Measurements from ENCODE around the gene LGR6.

LGR6 gene

DNA sequence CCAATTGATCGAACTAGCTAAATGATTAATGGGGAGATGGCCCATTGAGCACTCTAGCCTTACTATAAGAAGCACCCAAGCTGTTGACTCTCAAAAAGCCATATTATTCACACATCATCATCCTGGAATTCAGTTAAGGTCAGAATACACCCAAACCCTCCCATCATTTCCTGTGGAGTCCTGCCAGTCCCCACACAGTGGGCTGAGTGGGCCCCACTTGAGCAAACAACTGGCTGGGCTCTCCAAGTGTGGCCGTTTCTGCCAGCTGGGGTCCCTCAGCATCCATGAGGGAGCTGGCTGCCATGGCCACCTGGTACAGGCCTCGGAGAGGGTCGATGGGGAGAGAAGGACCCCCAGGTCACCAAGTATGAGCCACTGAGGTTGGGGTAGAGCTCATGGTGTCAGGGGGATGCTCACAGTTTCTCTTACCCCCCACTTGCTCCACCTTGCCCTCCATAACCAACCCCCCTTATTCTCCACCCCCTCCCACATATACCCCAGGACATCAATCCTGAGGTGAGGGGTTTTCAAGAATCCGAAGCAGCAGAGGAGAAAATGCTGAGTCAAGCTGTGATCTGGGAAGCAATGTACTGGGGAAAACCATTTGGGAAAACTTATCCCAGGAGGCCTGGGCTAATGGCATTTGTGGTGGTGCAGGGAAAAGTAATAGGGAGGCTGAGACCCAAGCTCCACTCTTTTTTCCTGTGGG is 87.9 kb downstream of the LGR6 start:
- H4K20me1 ChIP-seq (ENCODE audit: insufficient read depth, low read length), result no peaks in the 10 kb centered on the region
- H3K79me2 ChIP-seq (ENCODE audit: low read length), result no peaks in the 10 kb centered on the region
- no peak overlapping the region for H3K4me3 ChIP-seq (ENCODE audit: low read length)
- no peaks in the 10 kb centered on the region for H3K36me3 ChIP-seq (replicated peaks; ENCODE audit: insufficient read depth, low read length)
- H3F3A ChIP-seq (ENCODE audit: insufficient read depth, low read length), result peaks cover 11% of the 10 kb centered on the region; the same call in 1 of the 2 replicates
- H3K9me2 ChIP-seq (replicated peaks; ENCODE audit: insufficient read depth, low read length), result no peaks in the 10 kb centered on the region
- H3K27me3 ChIP-seq (replicated peaks; ENCODE audit: insufficient read depth, low read length), result peaks cover 24% of the 10 kb centered on the region
- no peak overlapping the region for H3K9ac ChIP-seq (ENCODE audit: low read length)
- H2AFZ ChIP-seq (ENCODE audit: low read length), result no peak overlapping the region
- TF ChIP-seq EZH2 (optimal IDR thresholded peaks at IDR 0.05; ENCODE audit: low read depth, low read length) (no peak), EZH2phosphoT487 (IDR thresholded peaks at IDR 0.05; ENCODE audit: low read length) (no peak)
- TF ChIP-seq, protein P1, sequence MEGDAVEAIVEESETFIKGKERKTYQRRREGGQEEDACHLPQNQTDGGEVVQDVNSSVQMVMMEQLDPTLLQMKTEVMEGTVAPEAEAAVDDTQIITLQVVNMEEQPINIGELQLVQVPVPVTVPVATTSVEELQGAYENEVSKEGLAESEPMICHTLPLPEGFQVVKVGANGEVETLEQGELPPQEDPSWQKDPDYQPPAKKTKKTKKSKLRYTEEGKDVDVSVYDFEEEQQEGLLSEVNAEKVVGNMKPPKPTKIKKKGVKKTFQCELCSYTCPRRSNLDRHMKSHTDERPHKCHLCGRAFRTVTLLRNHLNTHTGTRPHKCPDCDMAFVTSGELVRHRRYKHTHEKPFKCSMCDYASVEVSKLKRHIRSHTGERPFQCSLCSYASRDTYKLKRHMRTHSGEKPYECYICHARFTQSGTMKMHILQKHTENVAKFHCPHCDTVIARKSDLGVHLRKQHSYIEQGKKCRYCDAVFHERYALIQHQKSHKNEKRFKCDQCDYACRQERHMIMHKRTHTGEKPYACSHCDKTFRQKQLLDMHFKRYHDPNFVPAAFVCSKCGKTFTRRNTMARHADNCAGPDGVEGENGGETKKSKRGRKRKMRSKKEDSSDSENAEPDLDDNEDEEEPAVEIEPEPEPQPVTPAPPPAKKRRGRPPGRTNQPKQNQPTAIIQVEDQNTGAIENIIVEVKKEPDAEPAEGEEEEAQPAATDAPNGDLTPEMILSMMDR (IDR thresholded peaks at IDR 0.05; ENCODE audit: low read length), result no peak
- no peaks in the 10 kb centered on the region for H3K9me3 ChIP-seq (replicated peaks; ENCODE audit: insufficient read depth, low read length)
- no peak for DNase-seq
- peaks cover 16% of the 10 kb centered on the region for H3K4me1 ChIP-seq (ENCODE audit: low read length)
- no peak overlapping the region for H3K27ac ChIP-seq (ENCODE audit: low read length)
- H3K4me2 ChIP-seq (ENCODE audit: low read depth, low read length), result no peak overlapping the region

DNA sequence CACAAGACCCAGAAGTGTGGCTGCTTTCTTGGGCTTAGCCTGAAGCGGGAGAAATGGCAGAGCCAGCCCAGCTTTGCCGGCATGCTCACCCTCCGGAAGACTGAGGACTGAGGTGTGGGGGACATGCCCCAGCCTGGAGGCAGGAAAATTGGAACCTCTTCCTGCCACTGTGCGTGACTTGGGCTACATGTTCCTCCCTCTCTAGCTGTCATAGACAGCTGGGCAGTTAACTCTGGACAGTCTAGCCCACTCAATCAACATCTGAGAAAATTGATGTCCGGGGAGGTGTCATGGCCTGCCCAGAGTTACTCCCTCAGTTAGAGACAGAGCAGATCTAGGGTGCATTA is 88.4 kb downstream of the LGR6 start:
- no peak overlapping the region for H3K9ac ChIP-seq (ENCODE audit: low read length)
- H3K27me3 ChIP-seq (replicated peaks; ENCODE audit: insufficient read depth, low read length), result peaks cover 24% of the 10 kb centered on the region
- no peaks in the 10 kb centered on the region for H3K9me2 ChIP-seq (replicated peaks; ENCODE audit: insufficient read depth, low read length)
- no peaks in the 10 kb centered on the region for H3K36me3 ChIP-seq (replicated peaks; ENCODE audit: insufficient read depth, low read length)
- H3K4me2 ChIP-seq (ENCODE audit: low read depth, low read length), result no peak overlapping the region
- no peak for DNase-seq
- peaks cover 16% of the 10 kb centered on the region for H3K4me1 ChIP-seq (ENCODE audit: low read length)
- TF ChIP-seq, protein P1 (IDR thresholded peaks at IDR 0.05; ENCODE audit: low read length), result no peak
- no peak for TF ChIP-seq EZH2phosphoT487 (IDR thresholded peaks at IDR 0.05; ENCODE audit: low read length)
- no peak for TF ChIP-seq EZH2 (optimal IDR thresholded peaks at IDR 0.05; ENCODE audit: low read depth, low read length)
- peaks cover 11% of the 10 kb centered on the region; the same call in 1 of the 2 replicates for H3F3A ChIP-seq (ENCODE audit: insufficient read depth, low read length)
- H4K20me1 ChIP-seq (ENCODE audit: insufficient read depth, low read length), result no peaks in the 10 kb centered on the region
- no peaks in the 10 kb centered on the region for H3K9me3 ChIP-seq (replicated peaks; ENCODE audit: insufficient read depth, low read length)
- no peak overlapping the region for H3K27ac ChIP-seq (ENCODE audit: low read length)
- H3K4me3 ChIP-seq (ENCODE audit: low read length), result no peak overlapping the region
- H3K79me2 ChIP-seq (ENCODE audit: low read length), result no peaks in the 10 kb centered on the region
- no peak overlapping the region for H2AFZ ChIP-seq (ENCODE audit: low read length)

DNA sequence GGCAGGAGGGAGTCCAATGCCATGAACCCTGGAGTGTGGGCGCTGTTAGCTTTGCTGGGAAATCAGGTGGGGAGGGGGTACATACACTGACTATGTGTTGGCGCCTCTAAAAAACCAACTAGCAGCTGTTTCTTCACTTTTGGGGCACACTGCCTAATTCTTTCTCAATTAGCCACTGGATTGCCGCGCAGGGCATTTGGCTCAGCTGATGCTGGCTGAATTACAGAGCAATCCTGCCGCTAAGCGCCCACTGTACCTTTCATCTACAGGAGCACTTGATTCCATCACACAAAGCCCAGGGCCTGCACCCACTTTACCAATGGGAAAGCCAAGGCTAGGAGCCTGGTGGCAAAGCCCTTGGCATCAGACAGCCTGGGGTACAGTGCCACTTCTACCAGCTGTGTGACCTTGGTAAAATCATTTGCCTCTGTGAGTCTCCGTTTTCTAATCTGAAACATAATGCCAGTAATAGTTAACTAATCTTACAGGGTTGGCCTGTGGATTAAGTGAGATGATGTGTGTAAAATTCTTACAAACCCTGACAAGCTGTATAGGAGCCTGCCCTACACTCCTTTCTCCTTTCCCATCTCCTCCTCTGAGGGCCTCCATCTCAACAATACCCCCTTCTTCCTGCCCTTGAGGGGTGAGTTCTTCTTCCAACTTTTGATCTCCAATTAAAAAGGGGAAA is 89.1 kb downstream of the LGR6 start:
- no peak for DNase-seq
- H3K79me2 ChIP-seq (ENCODE audit: low read length), result no peaks in the 10 kb centered on the region
- H3F3A ChIP-seq (ENCODE audit: insufficient read depth, low read length), result peaks cover 11% of the 10 kb centered on the region; the same call in 1 of the 2 replicates
- no peak overlapping the region for H3K27ac ChIP-seq (ENCODE audit: low read length)
- no peak overlapping the region for H3K9ac ChIP-seq (ENCODE audit: low read length)
- H3K9me2 ChIP-seq (replicated peaks; ENCODE audit: insufficient read depth, low read length), result no peaks in the 10 kb centered on the region
- peak overlapping the region; percentile 40; the same call in 1 of the 2 replicates for H3K4me2 ChIP-seq (ENCODE audit: low read depth, low read length)
- H3K36me3 ChIP-seq (replicated peaks; ENCODE audit: insufficient read depth, low read length), result no peaks in the 10 kb centered on the region
- H3K4me1 ChIP-seq (ENCODE audit: low read length), result peaks cover 16% of the 10 kb centered on the region
- TF ChIP-seq, protein P1 (IDR thresholded peaks at IDR 0.05; ENCODE audit: low read length), result no peak
- TF ChIP-seq EZH2 (optimal IDR thresholded peaks at IDR 0.05; ENCODE audit: low read depth, low read length), result no peak
- TF ChIP-seq EZH2phosphoT487 (IDR thresholded peaks at IDR 0.05; ENCODE audit: low read length), result no peak
- no peaks in the 10 kb centered on the region for H4K20me1 ChIP-seq (ENCODE audit: insufficient read depth, low read length)
- H2AFZ ChIP-seq (ENCODE audit: low read length), result no peak overlapping the region
- no peak overlapping the region for H3K4me3 ChIP-seq (ENCODE audit: low read length)
- no peaks in the 10 kb centered on the region for H3K9me3 ChIP-seq (replicated peaks; ENCODE audit: insufficient read depth, low read length)
- peaks cover 24% of the 10 kb centered on the region for H3K27me3 ChIP-seq (replicated peaks; ENCODE audit: insufficient read depth, low read length)

Data from MM.1S (cell line).